ENCODE measurements around the gene GHRL.

Gene GHRL

DNA sequence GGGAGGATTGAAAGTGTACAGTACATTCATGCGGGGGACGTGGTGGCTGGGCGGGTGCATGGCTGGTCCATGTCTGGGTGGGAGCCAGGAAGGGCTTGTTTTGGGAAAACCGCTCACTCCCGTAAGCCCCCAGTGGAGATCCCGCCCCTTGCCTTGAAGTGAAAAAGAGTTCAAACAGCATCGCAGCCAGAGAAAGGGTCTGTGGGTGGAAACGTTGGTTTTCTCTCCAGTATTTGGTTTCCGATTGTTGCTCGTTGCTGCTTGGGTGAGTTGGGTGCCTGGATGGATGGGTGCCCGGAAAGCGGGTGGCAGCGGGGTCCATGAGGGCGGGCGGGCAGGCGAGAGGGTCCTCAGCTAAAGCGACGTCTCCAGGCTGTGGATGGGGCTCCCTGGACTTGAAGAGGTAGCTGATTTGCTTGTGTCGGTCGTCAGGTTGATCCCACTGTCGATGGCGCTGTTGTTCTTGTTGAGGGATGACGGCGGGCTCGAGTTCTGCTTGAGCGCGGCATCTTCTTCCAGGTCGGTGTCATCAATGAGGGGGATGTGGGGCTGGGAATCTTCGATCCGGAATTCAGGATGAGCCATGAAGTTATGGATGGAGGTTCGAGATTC is 35.8 kb upstream of the GHRL start:
- DNase-seq: no peak

DNA sequence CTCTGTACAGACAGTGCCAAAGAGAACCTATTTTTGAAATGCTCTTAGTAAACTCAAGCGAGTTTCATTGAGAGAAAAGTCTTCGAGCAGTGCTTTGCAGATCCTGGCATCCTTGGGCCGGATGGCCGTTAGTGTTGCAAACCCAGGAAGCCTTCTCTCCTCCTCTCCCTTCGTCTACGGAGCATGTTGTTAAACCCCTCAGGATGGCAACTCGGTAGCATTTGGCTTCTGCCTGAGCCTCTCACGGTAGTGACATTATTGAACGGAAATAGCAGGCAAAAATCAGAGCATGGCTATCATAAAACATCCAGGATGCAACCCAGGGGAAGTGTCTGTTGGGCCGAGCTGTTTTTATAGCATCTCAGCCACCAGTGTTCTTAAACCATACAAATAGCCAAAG is 34.8 kb upstream of the GHRL start:
- DNase-seq: no peak

DNA sequence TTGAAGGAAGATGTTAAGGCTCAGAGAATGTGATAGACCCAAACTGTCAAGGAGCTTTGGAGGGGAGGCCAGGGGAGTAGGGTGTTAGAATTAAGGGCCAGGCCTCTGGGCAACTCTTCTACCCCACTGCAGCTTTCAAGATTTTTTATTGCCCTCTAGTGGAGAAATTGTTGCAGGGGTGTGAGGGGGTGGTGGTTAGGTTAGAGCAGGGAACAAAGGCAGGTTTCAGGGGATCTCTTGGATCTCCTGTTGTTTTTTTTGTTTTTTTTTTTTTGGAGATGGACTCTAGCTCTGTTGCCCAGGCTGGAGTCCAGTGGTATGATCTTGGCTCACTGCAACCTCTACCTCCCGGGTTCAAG is 29.6 kb upstream of the GHRL start:
- no peak for DNase-seq

DNA sequence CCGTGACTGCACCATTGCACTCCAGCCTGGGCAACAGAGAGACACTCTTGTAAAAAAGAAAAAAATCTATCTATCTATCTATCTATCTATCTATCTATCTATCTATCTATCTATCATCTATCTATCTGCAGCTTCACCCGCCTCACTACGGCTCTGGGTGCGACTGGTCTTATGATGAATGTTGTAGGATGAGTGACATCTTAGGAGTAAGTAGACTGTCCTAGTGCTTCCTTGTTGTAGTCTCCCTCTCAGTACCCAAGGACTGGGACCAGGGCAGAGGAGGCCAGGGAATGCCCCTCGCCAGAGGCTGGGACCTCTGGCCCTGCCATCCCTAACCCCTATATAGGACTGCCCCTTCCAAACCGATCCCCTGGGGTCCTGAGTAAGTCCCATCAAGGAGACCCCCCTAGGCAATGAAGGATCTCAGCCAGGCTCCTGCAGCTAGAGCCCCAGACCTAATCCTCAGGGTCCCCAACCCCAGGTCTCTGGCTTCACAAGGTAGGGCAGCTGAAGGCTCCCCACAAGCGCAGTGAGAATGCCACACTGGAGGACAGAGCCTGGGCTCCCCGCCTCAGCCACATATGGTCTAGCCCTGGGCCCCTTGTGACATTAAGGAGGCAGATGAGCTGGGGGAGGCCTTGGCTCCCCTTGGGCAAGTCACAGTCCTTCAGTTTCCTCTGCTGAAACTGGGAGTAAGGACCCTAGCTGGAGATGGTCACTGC is 29.0 kb upstream of the GHRL start:
- DNase-seq: no peak

DNA sequence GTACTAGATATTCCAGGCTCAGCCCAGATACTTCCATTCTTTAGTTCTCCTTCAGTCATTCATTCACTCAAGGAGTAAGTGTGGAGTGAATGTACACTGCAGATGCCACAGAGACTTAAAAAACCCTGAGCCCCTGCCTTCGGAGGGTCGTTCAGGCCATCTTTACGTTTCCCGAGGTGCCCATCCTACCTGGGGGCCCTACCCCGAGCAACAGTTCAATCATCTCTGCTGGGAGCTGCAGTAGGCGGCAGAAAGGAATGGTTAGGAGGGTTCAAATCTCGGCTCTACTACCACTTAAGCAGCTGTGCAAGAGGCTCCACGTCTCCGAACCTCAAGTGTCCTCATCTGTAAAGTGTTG is 27.6 kb upstream of the GHRL start:
- no peak for DNase-seq

DNA sequence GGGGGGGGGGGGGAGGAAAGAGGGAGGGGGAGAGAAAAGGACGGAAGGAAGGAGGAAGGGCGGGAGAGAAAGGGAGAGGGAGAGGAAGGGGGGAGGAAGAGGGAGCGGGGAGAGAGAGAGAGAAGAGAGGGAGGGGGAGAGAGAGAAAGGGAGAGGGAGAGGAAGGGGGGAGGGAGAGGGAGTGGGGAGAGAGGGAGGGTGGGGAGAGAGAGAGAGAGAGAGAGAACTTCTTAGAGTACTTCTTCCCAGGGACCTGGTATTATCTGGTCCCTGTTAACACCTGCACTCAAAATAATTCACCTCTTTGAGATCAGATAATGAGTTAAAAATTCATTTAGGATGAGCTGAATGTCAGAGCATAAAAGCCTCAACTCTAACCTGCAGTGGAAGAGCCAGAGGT is 27.1 kb upstream of the GHRL start:
- DNase-seq: no peak

DNA sequence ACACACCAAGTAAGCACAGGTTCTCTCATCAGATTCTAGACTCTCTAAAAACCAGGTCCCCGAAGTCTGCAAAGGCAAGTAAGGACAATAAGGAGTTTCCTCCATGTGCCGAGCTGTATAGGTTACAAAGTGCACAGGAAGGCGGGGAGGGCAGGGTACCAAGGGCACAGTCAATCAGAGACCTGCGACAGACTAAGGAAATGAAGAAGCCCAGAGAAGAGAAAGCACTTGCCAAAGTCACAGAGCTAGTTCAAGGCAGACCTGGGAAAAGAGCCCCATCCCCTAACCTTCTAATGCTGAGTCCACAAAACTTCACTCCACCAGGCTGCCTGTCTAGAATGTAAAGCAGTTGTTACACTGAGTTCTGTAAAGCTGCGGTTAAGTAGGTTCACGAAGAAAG is 26.5 kb upstream of the GHRL start:
- no peak for DNase-seq

DNA sequence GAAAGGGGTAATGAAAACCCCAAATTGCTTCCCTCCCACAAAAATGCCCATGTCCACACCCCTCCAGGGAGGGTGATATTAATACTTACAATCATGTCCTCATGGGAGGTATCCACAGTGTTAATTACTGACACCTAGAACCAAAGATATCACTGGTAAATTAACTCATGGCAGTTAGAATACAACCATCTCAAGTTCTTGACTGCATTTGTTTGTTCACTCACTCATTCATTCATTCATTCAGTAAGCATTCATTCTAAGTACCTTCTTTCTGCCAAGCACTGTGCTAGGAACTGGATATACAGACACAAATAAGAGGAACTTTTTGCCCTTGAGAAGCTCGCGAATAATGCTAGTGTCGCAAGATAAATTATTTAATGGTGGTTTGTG is 25.2 kb upstream of the GHRL start:
- DNase-seq: no peak

DNA sequence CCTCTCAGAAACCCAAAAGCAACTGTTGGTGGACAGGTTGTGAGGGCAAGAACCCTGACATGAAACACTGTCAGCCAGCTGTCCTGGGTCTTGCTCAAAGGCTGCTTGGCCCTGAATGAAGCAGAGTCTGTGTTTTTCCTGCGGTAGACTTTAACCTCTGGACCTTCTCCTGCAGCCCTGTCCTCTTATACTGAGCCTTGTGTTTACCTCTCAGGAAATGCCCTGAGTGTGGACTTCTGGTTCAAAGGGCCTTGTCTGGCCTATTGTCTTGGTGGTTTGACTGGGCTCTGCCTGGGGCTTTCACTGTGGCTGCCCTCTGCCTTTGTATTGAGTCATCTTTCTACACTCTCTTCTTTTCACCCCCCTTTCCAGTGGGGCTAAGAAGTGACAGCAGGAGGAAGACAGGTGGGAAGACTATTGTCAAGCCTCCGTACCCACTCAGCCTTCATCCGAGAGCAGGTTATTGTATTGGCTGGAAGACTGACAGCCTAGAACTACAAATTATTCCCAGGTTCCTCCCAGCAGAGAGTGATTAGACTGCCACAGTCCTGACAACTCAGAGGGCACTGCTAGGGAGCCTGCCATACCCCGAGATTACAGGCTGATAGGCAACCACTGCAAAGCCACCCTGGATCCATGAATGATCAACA is 24.7 kb upstream of the GHRL start:
- DNase-seq: no peak

DNA sequence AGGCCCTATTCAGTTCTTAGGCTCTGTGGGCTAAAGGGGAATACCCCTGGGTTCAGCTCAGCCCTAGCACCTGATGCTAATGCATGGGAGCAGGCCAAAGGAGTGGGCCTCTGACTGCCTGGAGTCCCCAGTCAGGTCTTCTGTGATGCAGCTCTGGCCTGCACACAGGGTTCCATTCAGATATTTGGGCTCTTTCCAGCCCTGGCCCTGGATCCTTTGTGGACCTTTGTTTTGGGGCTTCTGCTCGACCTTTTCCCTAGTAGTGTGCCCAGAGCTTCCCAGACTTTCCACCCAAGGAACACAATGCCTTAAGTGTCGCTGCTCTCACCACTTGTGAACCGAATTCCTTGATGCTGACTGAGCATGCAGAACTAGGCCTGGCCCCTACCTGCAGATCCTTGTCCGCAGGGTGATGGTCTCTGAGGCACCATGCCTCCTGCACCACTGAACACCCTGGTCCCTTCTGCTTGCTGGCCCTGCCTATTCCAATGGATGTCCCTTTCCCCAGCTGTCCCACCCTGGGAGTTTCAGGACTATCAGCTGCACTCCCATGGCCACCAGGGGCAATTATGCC is 23.1 kb upstream of the GHRL start:
- DNase-seq: peak in 9 of 56 donors; percentile 7 to 54 (median 23)

DNA sequence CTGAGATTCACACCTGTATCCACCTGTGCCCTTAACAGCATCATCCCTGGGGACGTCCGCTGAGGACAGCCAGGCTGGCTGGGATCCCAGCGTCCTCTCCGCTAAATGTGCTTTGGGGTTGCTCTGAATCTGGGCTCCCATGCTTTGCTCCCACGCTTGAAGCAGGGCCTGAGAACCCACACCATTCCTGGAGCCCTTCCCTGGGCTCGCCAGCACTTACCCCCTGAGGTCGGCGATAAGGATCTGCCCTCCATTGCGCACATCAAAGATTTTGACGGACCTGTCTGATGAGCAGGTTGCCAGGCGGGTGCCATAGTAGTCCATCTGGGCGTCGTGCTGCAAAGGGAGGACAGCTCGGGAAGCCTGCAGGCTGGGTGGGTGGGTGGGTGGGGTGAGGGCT is 22.4 kb upstream of the GHRL start:
- DNase-seq: no peak

DNA sequence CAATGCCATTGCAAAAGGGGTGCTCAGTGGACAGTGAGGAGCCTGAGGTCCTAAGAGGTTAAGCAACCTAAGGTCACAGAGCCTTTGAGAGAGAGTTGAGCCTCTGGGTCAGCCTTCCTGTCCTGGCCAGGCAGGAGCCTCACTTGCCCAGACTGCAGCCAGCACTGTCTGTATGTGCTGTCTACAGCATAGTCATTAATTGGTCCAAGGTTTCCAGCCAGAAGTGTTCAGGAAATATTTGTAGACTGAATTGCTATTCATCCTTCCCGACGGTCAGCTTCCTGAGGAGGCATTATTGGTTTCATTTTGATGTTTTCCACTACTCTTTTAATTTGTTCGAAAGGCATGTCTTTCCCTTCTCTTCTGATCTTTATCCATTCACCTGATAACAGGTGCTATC is 20.1 kb upstream of the GHRL start:
- DNase-seq: no peak

DNA sequence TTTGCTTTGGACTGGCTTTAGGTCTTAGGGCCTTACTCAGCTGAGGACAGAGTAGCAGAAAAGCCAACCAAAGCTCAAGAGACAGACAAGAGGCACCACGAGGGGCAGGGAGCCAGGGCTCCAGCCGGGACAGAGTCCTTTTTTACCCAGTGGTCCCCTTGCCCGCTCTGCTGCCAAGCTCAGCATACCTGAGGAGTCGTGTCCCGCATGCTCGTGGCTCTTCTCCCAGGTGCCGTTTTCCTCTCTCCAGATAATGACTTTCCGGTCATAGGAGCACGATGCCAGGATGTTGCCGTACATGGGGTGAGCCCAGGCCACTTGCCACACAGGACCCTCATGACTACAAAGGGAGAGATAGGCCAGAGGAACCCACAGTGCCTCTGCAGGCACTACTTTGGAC is 19.6 kb upstream of the GHRL start:
- DNase-seq: no peak

DNA sequence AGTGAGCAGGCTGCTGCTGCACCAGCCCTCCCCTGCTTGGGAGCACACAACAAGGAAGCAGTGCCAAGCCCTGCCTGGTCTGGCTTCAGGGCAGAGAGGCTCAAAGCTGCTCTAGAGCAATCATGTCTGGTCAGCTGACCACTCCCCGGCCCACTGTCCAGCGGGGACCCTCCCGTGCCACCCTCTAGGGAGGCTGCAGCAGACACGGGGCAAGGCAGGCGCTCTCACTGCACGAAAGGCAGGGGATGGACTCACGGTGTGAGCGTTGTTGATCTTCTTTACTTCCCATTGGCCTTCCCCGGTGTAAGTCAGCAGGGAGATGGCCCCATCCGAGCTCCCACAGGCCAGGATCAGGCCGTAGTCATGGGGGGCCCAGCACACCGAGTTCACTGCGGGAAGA is 19.0 kb upstream of the GHRL start:
- DNase-seq: no peak

DNA sequence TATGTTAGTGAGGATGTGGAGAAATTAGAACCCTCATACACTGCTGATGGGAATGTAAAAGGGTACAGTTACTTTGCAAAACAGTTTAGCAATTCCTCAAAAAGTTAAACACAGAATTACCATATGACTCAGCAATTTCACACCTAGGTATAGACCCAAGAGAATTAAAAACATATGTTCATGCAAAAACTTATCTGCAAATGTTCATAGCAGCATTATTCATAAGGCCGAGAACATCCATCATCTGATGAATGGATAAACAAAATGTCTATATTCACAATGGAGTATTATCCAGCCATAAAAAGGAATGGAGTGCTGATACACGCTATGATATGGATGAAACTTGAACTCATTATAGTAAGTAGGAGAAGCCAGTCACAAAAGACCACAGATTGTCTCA is 17.8 kb upstream of the GHRL start:
- no peak for DNase-seq

DNA sequence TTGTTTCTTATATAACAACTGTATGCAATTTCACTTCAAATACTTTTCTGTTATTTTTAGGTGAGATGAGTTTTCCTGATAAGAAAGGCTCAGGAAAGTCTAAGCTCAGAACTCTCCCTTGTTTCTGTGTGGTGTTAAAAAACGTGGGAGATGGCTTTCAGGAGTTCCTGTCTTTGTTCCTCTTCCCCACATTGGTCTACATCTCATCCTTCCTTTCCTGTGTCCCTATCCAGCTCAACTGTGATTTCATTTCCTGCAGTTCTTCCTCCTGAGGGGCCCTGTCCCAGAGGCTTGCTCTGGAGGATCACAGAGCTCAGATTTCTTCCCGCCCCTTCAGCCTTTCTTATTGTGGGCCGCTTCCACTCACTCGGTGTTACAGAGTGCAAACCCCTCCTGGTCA is 17.0 kb upstream of the GHRL start:
- DNase-seq: no peak

DNA sequence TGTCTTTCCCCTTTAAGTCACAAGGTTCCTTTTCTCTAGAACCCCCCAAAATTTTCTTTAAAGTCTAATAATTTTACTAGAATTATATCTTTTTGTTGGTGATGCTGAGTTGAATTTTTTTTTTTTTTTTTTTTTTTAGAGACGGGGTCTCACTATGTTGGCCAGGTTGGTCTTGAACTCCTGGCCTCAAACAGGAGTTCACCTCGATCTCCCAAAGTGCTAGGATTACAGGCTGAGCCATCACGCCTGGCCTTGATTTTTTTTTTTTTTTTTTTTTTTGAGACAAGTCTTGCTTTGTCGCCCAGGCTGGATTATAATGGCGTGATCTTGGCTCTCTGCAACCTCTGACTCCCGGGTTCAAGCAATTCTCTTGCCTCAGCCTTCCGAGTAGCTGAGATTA is 15.9 kb upstream of the GHRL start:
- no peak for DNase-seq

DNA sequence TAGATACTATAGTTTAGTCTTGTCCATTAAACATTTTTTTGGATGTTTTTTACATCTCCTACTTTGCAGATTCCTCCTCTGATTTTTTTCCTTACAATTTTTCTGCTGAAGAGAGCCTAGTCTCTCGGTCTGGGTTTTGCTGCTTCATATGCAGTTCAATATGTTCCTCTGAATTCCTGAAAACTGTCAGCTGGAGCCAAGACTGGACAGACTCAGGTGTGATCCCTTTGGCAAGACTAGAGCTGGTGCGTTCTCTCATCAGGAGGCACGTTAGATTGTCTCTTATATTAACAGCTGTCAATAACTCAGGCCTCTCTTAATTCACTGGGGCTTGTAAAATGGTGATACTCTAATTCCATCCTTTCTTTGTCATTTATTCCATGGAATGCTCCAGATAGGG is 13.4 kb upstream of the GHRL start:
- DNase-seq: no peak

DNA sequence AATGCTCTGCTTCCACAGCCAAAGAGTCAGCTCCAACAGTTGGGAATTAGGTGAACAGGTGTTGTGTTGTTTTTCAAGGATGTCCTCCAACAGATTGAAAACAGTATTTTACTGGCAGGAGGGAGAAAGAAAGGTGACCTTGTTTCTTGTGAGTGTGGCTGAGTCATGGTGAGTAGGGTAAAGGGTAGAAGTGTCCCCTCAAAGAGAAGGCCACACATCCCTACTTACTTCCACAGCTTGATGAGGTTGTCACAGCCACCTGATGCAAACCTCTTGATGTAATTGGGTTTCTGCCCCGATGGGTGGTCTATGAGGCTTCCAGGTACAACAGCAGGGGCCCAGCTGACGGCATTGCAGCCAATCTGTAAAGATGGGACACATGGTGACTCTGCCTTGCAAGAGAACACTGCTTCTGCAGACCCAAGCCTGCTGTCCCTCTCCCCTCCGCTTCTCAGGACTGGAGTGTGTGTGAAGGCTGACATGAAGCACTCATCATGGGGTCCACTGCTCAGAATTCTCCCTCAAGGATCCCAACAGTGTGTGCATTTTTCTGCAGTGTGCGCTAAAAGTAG is 12.7 kb upstream of the GHRL start:
- no peak for DNase-seq

DNA sequence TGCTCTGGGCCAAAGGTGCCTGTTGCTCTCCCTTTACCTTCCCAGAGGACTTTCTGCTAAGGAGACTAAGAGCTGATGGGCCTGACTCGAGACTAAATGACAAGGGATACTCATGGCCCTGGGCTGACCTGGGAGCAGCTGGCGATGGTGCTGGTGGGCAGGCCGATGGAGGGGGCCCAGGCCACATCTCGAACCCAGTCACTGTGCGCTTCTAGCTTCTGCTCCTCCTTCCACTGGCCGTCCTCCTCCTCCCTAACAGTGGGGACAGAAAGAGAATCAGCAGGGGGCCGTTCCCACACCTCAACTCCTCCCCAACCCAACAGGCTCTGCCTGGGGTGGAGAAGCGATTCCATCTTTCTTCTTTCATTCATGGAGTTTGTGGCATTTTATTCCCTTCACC is 12.2 kb upstream of the GHRL start:
- DNase-seq: no peak

DNA sequence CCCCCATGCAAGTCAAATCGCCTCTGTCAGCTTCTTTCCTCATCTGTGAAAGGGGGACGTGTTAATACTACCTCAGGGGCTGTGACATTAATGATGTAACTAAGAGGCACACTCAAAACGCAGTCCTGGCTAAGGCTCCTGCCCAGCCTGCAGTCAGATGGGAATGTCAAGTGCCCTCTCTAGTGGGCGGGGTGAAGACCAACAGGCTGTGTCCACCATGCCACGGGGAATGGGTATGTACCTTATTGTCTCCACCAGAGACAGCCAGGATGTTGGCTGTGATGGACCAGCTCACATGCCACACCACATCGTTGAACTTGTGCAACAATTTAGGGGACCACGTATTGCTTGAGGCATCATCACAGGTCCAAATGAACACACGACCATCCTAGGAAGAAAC is 11.0 kb upstream of the GHRL start:
- DNase-seq: no peak

DNA sequence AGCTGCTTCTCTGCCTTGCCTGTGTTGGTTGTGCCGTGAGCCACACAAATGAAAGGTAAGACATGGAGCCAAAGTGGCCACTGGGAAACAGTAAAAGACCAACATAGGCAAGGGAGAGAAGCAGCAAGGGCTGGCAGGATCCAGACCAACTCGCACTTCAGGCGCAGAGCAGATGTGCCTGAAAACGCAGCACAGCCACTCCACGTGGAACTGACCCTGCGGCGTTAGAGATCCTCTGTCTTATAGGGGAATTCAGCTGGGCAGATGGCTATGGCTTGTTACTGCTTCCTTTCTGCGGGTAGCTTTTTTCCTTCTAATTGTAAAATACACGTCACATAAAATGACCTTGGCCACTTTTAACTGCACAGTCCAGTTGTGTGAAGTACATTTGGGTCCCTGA is 10.4 kb upstream of the GHRL start:
- no peak for DNase-seq

DNA sequence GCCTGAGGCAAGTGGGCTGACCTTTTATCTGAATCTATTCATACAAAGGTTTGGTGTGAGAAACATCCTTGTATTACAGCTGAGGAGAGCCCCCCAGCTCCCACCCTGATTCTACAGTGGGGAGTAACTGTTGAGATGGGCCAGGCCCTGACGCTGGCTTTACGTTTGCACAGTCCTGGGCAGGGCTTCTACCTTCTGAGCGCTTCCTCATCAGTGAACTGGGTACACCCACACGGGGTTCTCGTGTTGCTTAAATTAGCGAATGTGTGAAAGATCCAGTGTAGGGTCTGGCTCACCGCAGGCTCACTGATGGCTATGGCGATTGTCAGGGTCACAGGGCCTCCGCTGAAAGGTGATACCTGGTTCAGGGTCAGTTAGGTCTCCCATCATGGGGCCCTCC is 7.3 kb upstream of the GHRL start:
- DNase-seq: no peak

All from amygdala (tissue), 56 donors.